GM12891 (cell line): ENCODE data around the gene KRT78.

Source experiments
- POLR2A ChIP-seq: IDR thresholded peaks from 2 replicates; pipeline ENCODE4 v1.6.1; 2011; ENCODE audit warnings: low read depth, low read length, control low read depth
- POLR2AphosphoS5 ChIP-seq: IDR thresholded peaks from 2 replicates; pipeline ENCODE4 v1.6.1; 2011; ENCODE audit warnings: low read depth, low read length, control low read depth
- TAF1 ChIP-seq: IDR thresholded peaks from 2 replicates; pipeline ENCODE4 v1.6.1; 2011; ENCODE audit warnings: low read depth, low read length, control low read depth

- TF ChIP-seq POLR2A (no peak), TAF1 (no peak), POLR2AphosphoS5 (no peak)
Measured at GRCh38 chr12:52788876-52789636, 59.7 kb downstream of the KRT78 start.
